Endothelial cell of umbilical vein (primary cell): ENCODE measurements around the gene FCAR.

Source experiments
- CTCF ChIP-seq, 2 donors: IDR thresholded peaks; 1 replicate in 1 of 2; 2 replicates in 1 of 2; pipeline ENCODE4 v1.5.1; 2011; ENCODE audit warnings: low read length in 2 of 2, mild to moderate bottlenecking in 2 of 2, moderate library complexity in 2 of 2, control low read depth in 1 of 2, inconsistent platforms in 1 of 2, low read depth in 1 of 2; ENCODE audit not compliant: insufficient read depth in 1 of 2; ENCODE audit errors: extremely low read depth in 1 of 2
- EZH2 ChIP-seq: IDR thresholded peaks from 2 replicates; pipeline ENCODE4 v1.6.1; 2012; ENCODE audit warnings: borderline replicate concordance, low read depth, mild to moderate bottlenecking, moderate library complexity, low read length, inconsistent platforms; ENCODE audit not compliant: severe bottlenecking
- JUN ChIP-seq: IDR thresholded peaks from 2 replicates; pipeline ENCODE4 v1.6.1; 2011; ENCODE audit warnings: borderline replicate concordance, low read depth; ENCODE audit not compliant: insufficient read length, insufficient read depth
- POLR2A ChIP-seq: IDR thresholded peaks from 2 replicates; pipeline ENCODE4 v1.6.1; 2012; ENCODE audit warnings: low read depth, mild to moderate bottlenecking, control low read depth, low read length

DNA sequence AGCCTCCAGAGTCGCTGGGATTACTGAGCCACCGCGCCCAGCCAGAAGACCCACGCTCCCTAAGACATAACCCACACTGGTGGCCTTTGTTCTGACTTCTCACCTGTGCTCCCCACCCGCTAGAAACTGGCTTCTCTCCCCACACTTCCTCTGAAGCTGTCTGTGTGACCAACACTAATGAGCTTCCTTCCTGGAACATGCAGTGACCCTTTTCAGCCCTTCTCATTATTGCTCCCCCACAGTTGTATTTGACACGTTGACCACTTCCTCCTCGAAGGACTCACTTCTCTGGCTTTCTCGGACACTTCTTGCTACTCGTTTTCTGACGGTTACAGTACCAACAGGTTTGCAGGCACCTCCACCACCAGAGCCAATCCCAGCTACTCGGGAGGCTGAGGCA, 42.8 kb downstream of the FCAR start:
- TF ChIP-seq POLR2A (no peak), CTCF (IDR thresholded peaks at IDR 0.05; ENCODE audit: extremely low read depth in 1 of 2, insufficient read depth in 1 of 2, low read depth in 1 of 2, low read length in 2 of 2) (no peak), JUN (no peak), EZH2 (no peak)
